HG03175 (cell line): ENCODE data around the gene CAVIN1.
A peak's percentile ranks its signal among the peaks of the same experiment; 100 is the strongest.
"Not testable (repeated sequence)": the region's sequence is repeated elsewhere in the genome, so short reads cannot be mapped to it uniquely, and the experiment has no call there.

ENCODE experiments used
- ATAC-seq: cut with Tn5 transposase; IDR thresholded peaks from one replicate; pipeline ENCODE4 v1.9.1; 2021; ENCODE audit warnings: mild to moderate bottlenecking, moderate library complexity; ENCODE audit not compliant: unreplicated experiment

The CAVIN1 gene

GRCh38 chr17:42406615-42407288 lies 16.3 kb downstream of the CAVIN1 start:
- no peak for ATAC-seq

DNA sequence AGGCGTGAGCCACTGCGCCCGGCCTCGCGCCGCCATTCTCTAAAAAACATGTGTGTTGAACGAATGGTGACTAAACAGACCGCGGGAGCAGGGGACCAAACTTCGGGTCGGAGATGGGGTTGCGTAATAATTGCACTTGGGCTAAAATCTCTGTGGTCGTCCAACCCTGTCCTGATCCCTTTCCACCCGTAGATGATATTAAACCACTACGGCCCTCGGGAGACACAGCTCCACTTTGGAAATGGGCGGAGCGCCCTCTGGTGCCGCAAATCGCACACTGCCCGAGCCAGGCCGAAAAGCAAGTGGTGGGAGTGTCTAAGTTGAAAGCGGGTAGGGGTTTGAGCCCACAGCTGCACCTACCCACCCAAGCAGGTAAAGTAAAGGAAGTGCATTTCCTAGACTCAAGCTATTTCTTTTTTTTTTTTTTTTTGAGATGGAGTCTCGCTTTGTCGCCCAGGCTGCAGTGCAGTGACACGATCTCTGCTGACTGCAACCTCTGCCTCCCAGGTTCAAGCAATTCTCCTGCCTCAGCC lies 17.0 kb downstream of the CAVIN1 start:
- ATAC-seq, result no peak

GRCh38 chr17:42405076-42405475 lies 18.0 kb downstream of the CAVIN1 start:
- no peak for ATAC-seq

- ATAC-seq, result no peak
Observed at GRCh38 chr17:42404326-42405055, 18.6 kb downstream of the CAVIN1 start.

GRCh38 chr17:42403150-42403549 lies 19.9 kb downstream of the CAVIN1 start:
- ATAC-seq, result no peak

DNA sequence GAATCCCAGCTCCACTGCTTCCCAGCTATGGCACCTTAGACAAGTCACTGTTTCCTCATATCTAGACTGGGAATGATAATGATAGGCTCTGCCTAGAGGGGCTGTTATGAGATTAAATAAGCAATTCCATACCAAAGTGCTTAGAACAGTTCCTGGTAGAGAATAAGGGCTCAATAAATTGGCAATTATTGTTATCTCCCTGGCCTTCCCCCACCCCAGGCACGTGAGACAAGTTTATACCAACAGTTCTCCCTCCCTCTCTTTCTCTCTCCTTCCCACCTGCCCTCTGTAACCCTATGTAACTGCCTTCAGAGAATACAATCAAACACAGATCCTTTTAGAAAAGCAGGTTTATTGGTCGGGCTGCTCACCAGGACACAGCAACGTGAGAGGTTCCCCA lies 20.9 kb downstream of the CAVIN1 start:
- no peak for ATAC-seq

DNA sequence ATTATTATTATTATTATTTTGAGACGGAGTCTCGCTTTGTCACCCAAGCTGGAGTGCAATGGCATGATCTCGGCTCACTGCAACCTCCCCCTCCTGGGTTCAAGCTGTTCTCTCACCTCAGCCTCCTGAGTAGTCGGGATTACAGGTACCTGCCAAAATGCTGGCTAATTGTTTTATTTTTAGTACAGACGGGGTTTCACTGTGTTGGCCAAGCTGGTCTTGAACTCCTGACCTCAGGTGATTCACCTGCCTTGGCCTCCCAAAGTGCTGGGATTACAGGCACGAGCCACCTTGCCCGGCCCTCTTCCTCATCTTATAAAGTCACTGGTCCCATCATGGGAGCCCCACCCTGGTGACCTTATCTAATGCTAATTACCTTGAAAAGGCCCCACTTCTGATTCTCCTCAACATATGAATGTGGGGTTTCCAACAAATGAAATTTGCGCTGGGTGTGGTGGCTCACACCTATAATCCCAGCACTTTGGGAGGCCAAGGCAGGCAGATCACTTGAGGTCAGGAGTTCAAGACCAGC lies 22.1 kb downstream of the CAVIN1 start:
- ATAC-seq, result not testable (repeated sequence)

GRCh38 chr17:42399948-42400843 lies 22.9 kb downstream of the CAVIN1 start:
- no peak for ATAC-seq

GRCh38 chr17:42399121-42399520 lies 23.9 kb downstream of the CAVIN1 start:
- ATAC-seq, result no peak

- ATAC-seq, result not testable (repeated sequence)
Observed at GRCh38 chr17:42395601-42396000, 27.5 kb downstream of the CAVIN1 start.

DNA sequence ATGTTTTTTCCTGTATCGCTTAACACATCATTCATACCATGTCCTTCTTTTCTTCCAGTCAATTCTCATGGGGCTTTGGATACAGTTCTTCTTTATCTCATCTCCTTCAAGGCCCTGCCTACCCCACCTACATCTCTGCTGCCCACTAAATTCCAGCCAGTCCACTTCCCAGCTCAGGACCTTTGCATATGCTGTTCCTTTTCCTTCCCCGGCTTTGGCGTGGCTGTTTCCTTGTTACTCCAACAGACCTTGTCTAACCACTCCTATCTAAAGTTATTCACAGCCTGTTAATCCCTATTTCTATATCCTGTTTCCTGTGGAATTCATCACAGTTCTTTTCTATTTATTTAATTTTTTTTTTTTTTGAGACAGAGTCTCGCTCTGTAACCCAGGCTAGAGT lies 28.2 kb downstream of the CAVIN1 start:
- ATAC-seq, result no peak

GRCh38 chr17:42392692-42393415 lies 30.2 kb downstream of the CAVIN1 start:
- no peak for ATAC-seq

DNA sequence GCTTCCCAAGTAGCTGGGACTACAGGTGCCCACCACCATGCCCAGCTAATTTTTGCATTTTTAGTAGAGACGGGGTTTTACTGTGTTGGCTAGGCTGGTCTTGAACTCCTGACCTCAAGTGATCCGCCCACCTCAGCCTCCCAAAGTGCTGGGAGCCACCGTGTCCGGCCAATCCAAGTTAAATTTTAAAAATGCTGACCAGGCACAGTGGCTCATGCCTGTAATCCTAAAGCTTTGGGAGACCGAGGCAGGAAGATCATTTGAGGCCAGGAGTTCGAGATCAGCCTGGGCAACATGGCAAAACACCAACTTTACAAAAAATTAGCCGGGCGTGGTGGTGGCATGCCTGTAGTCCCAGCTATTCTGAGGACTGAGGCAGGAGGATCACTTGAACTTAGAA lies 31.6 kb downstream of the CAVIN1 start:
- ATAC-seq, result not testable (repeated sequence)

DNA sequence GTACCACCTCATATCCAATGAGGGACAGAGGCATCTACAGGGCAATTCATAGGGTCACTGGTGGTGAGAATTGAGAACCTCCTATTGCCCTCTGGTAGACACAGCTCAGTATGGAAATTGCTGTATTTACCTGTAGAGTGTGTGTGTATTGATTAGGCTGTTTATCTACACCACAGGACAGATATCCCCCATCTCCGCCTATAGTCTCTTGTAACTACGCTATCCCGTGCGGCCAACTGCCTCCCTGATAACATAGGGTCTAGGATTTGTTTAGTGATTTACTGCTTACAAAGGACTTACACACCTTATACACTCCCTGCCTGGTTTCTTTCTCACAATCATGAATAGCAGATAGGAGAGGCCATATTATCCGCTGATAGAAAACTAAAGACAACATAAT lies 33.2 kb downstream of the CAVIN1 start:
- no peak for ATAC-seq

- no peak for ATAC-seq
Observed at GRCh38 chr17:42389135-42389417, 34.0 kb downstream of the CAVIN1 start.

DNA sequence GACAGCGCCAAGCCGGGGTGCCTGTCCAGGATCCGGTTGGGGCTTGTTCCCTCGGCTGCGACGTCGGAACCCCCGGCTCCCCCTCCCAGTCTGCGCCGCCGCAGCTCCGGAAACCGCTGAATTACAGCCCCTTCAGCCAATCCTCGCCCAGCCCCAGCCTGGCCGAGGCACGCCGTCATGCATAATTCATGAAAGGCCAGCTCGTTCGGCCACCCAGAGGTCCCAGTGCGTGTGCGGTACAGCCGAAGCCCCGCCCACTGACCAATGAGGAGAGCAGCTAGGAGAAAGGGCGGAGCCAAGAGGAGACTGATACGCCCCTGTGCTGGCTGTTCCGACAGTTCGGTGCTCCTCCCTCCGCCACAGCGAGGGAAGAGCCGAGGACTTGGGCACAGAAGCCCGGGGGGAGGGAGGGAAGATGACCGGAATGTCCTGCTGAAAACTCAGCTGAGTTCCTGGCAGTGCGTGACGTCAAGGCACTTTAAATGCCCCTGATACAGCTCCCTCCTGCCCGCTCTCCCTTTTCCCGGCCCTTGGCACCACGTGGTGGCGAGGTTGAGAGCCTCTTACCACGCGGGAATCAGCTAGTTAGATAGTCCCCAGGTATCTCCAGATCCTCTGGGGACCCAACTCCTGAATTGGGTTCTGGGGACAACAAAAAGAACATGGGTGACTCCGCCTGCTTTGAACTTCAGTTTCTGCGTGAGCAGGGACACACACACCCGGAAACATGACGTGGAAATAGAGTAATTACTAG lies 34.5 kb downstream of the CAVIN1 start, which contains the start of gene STAT3:
Gene STAT3, minus strand, starts transcription at position 62 of the 754 bp plus-strand sequence. CDS start 39,926 bp downstream, outside the sequence.
- ATAC-seq, result peak; percentile 91

DNA sequence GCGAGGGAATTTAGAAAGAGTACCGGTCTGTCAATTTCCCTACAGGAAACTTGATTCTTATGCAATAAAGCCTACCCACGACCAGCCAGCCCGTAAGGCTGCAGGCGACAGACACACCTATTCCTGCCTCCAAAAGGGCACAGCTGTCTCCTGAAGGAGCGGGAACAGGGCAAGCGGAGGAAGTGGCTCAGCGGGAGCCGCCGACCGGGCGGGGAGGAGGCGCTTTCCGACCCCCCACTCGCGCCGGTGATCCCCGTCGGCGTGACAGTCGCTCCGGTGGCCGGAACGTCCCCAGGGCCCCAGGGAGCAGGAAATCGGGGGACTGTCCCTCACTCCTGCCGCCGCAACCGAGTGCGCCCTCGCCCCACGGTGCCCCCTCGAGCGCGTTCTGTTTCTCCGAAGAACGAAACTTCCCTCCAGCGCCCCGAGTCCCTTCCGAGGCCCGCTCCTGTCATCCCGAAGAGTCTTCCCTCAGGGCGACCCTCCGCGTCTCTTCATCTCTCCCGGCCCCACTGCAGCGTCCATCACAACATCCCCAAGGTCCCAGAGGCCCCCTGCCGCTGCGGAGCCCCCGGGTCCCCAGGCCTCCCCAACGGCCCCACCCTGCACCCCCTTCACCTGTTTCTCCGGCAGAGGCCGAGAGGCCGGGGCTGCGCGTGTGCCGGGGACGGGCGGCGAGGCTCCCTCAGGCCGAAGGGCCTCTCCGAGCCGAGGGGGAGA lies 35.2 kb downstream of the CAVIN1 start:
- no peak for ATAC-seq

DNA sequence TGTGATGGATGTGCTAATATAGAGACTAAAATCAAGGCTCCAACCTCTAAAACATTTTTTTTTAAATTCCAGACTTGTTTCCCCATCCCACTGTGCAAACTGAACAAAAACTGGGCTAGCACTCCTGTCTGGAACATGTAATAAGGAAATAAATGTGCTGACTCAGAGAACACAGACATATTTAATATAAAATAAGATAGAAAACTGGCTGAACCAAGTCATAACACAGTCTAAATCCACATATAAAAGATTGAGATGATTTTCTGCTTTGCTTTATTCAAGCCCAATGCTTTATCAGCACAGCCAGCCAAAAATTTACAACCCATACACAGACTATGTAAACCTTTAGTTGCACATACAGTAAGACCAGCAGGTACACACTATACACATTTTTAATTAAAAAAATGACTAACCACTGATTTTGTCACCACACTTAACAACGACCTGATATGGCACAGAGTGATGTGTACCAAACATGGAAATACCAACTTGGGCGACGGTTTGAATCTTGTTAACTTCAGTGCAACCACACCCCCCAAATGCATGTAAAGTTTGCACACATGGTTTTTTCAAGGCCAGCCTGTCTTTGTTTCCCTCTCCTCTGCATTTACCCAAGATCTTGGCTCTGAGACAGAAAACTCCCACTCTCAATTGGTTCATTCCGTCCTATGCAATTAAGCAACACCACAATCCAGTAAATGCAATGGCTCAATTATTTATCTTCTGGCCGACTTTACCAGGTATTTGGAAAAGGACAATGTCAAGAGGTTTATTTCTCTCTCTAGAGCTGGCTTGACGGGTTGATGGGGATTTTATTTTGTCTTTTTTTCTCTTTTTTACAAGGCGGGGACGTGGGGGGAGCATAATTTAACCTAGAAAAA lies 36.0 kb downstream of the CAVIN1 start:
- no peak for ATAC-seq
